Fibroblast of gingiva (primary cell): Measurements from ENCODE around the gene PRSS50.

Experiments used
- DNase-seq: peaks from one replicate; pipeline ENCODE4 v3.0.0-alpha.2; 2011; ENCODE audit warnings: low read depth

The PRSS50 gene

GRCh38 chr3:46692566-46692990 lies 25.1 kb downstream of the PRSS50 start:
- no peak for DNase-seq

GRCh38 chr3:46690798-46691197 lies 26.9 kb downstream of the PRSS50 start:
- DNase-seq: no peak

- DNase-seq: no peak
Observed at GRCh38 chr3:46685446-46685845, 32.2 kb downstream of the PRSS50 start.

GRCh38 chr3:46684891-46685290 lies 32.8 kb downstream of the PRSS50 start:
- DNase-seq: no peak

- no peak for DNase-seq
Observed at GRCh38 chr3:46682974-46683373, 34.7 kb downstream of the PRSS50 start.

- DNase-seq: no peak
Observed at GRCh38 chr3:46681856-46682540, 35.7 kb downstream of the PRSS50 start.

GRCh38 chr3:46681387-46681786 lies 36.3 kb downstream of the PRSS50 start:
- DNase-seq: no peak

GRCh38 chr3:46680298-46680826 lies 37.3 kb downstream of the PRSS50 start:
- DNase-seq: no peak

GRCh38 chr3:46679681-46680080 lies 38.0 kb downstream of the PRSS50 start:
- no peak for DNase-seq

- DNase-seq: no peak
Observed at GRCh38 chr3:46678280-46678679, 39.4 kb downstream of the PRSS50 start.

- DNase-seq: no peak
Observed at GRCh38 chr3:46677411-46677726, 40.3 kb downstream of the PRSS50 start.

- DNase-seq: no peak
Observed at GRCh38 chr3:46676601-46677410, 40.9 kb downstream of the PRSS50 start.

- no peak for DNase-seq
Observed at GRCh38 chr3:46675843-46676567, 41.7 kb downstream of the PRSS50 start.

GRCh38 chr3:46675426-46675825 lies 42.2 kb downstream of the PRSS50 start:
- no peak for DNase-seq

- DNase-seq: no peak
Observed at GRCh38 chr3:46674031-46674845, 43.4 kb downstream of the PRSS50 start.

- no peak for DNase-seq
Observed at GRCh38 chr3:46673151-46674030, 44.3 kb downstream of the PRSS50 start.

GRCh38 chr3:46672349-46672695 lies 45.3 kb downstream of the PRSS50 start:
- DNase-seq: no peak

- DNase-seq: no peak
Observed at GRCh38 chr3:46671541-46672348, 45.9 kb downstream of the PRSS50 start.

- no peak for DNase-seq
Observed at GRCh38 chr3:46670891-46671427, 46.7 kb downstream of the PRSS50 start.
